Brain microvascular endothelial cell (primary cell): ENCODE results near the gene TUBA4A.
"Not testable (repeated sequence)": the region's sequence is repeated elsewhere in the genome, so short reads cannot be mapped to it uniquely, and the experiment has no call there.

ENCODE experiments used
- DNase-seq: peaks from one replicate; pipeline ENCODE4 v3.0.0-alpha.2; 2020
- H3K27ac ChIP-seq: fragments of 250-450 bp; sonication (Bioruptor Pico); 2 replicates; pipeline ENCODE4 v1.5.1; 2020; ENCODE audit warnings: mild to moderate bottlenecking, moderate library complexity
- H3K27me3 ChIP-seq: fragments of 250-450 bp; sonication (Bioruptor Pico); replicated peaks from 2 replicates; pipeline ENCODE4 v1.5.1; 2020; ENCODE audit warnings: mild to moderate bottlenecking
- H3K36me3 ChIP-seq: fragments of 250-450 bp; sonication (Bioruptor Pico); replicated peaks from 2 replicates; pipeline ENCODE4 v1.5.1; 2020; ENCODE audit warnings: mild to moderate bottlenecking
- H3K4me3 ChIP-seq: 2 replicates; pipeline ENCODE4 v1.5.1; 2011; ENCODE audit warnings: low read depth, mild to moderate bottlenecking, control low read depth, low read length, moderate library complexity
- CTCF ChIP-seq: IDR thresholded peaks from 2 replicates; pipeline ENCODE4 v1.5.1; 2011; ENCODE audit warnings: low read depth, mild to moderate bottlenecking, moderate library complexity, low read length, control low read depth, inconsistent platforms; ENCODE audit errors: missing control alignments
- in situ Hi-C: cut with HindIII; loops from 2 replicates; pipeline ENCODE4 v1.10.0; 2017; ENCODE audit warnings: low sequenced_read_pairs, low pct_ligation_motif_present

TUBA4A gene

DNA sequence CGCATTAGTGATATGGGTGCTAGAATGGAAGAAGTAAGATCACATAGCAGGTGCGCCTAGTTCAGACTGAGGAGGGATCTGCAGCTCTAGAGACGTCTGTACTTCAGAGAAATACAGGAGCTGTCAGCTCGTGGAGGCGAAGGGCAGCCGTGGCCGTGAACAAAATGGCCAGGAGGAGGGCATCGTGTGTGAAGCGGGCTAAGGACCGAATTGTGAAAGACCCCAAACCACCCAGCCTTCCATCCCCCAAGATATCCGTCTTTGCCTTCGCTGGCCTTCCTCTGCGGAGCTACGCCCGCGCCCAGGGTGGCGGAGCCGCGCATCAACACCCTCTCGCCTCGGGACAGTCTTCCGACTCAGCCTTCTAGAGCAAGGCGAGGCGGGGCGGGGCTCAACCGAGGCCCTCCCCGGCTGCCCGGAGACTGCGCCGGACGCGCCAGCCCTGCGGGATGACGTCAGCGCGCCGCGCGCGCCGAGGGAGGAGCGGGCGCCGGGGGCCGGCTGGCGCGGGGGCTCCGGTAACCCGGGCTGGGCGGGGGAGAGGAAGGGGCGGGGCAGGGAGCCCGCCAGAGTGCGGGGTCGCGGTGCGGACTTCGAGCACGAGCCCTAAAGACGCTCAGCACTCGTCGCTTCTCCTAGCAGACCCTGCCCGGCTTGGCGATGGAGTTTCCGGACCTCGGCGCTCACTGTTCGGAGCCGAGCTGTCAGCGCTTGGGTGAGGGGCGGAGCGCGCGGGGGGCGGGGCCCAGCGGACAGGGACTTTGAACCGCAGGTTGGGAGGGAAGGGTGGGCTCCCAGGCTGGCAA, 47.2 kb downstream of the TUBA4A start, which contains the start of gene ZFAND2B:
ZFAND2B (plus strand) TSS at position 455 of the 806 bp plus-strand sequence; CDS start at position 661, 206 bp downstream.
- in situ Hi-C loops = no loop called here
- Histone ChIP-seq H3K27me3 (no peaks in the 10 kb centered on the region), H3K36me3 (peaks cover 7% of the 10 kb centered on the region), H3K27ac (peak within 1 kb of the TSS; percentile 51), H3K4me3 (peak within 1 kb of the TSS; percentile 75)
- TF ChIP-seq CTCF = peak; percentile 18
- DNase-seq = peak; percentile 85

DNA sequence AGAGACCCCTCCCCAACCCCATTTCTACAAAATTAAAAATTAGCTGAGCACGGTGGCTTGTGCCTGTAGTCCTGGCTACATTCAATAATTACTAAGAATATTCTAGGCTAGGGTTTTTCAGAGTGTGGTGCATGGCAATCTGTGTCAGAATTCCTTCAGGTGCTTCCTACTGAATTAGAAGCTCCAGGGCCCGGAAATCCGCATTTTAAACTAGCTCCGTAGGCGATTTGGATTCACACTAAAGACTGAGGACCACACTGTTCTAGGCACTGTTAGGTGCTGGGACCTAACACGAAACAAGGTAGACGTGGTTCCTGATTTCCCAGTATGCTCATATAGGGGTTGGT, 47.8 kb downstream of the TUBA4A start:
- DNase-seq = no peak

GRCh38 chr2:219205165-219205538, 48.6 kb downstream of the TUBA4A start:
- Histone ChIP-seq H3K4me3 (no peak overlapping the region), H3K27me3 (no peaks in the 10 kb centered on the region), H3K27ac (no peak overlapping the region), H3K36me3 (peaks cover 7% of the 10 kb centered on the region)
- no peak for DNase-seq
- in situ Hi-C loops = no loop called here
- no peak for TF ChIP-seq CTCF

More for the DNA sequence above, 47.8 kb downstream of the TUBA4A start:
- no peak for TF ChIP-seq CTCF
- Histone ChIP-seq H3K27me3 (no peaks in the 10 kb centered on the region), H3K4me3 (peak overlapping the region; percentile 75), H3K27ac (no peak overlapping the region), H3K36me3 (peaks cover 7% of the 10 kb centered on the region)
- in situ Hi-C loops = no loop called here

DNA sequence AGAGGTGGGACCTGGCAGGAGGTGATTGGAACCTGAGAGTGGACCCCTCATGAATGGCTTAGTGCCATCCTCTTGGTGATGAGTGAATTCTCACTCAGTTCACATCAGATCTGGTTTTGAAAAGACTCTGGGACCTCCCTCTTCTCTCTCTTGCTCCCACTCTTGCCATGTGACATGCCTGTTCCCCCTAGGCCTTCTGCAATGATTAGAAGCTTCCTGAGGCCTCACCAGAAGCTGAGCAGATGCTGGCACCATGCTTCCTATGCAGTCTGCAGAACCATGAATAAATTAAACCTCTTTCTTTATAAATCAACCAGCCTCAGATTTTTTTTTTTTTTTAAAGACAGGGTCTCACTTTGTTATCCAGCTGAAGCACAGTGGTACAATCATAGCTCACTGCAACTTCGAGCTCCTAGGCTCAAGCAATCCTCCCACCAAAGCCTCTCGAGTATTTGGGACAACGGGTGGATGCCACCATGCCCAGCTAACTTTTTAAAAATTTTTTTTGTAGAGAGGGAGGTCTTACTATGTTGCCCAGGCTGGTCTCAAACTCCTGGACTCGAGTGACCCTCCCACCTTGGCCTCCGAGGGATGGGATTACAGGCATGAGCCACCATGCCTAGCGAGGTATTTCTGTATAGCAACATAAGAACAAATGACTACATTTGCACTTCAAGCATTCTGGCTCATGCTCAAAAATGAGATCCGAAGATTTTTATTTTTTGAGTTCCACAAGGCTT, 49.1 kb downstream of the TUBA4A start:
- no peak overlapping the region for H3K4me3 ChIP-seq
- DNase-seq = no peak
- no peaks in the 10 kb centered on the region for H3K27me3 ChIP-seq
- in situ Hi-C loops = no loop called here
- TF ChIP-seq CTCF = no peak
- H3K27ac ChIP-seq = no peak overlapping the region
- peaks cover 7% of the 10 kb centered on the region for H3K36me3 ChIP-seq

GRCh38 chr2:219201331-219201730, 52.4 kb downstream of the TUBA4A start:
- H3K27ac ChIP-seq, in situ Hi-C loops, H3K4me3 ChIP-seq, H3K27me3 ChIP-seq, DNase-seq, H3K36me3 ChIP-seq: not testable (repeated sequence)

DNA sequence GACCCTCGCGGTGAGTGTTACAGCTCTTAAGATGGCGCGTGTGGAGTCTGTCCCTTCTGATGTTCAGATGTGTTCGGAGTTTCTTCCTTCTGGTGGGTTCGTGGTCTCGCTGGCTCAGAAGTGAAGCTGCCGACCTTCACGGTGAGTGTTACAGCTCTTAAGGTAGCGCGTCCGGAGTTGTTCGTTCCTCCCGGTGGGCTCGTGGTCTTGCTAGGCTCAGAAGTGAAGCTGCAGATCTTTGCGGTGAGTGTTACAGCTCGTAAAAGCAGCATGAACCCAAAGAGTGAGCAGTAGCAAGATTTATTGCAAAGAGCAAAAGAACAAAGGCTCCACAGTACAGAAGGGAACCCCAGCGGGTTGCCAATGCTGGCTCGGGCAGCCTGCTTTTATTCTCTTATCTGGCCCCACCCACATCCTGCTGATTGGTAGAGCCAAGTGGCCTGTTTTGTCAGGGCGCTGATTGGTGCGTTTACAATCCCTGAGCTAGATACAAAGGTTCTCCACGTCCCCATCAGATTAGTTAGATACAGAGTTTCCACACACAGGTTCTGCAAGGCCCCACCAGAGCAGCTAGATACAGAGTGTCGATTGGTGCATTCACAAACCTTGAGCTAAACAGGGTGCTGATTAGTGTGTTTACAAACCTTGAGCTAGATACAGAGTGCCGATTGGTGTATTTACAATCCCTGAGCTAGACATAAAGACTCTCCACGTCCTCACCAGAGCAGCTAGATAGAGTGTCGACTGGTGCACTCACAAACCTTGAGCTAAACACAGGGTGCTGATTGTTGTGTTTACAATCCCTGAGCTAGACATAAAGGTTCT, 53.0 kb downstream of the TUBA4A start:
- DNase-seq, H3K27ac ChIP-seq, H3K36me3 ChIP-seq, H3K4me3 ChIP-seq, H3K27me3 ChIP-seq, in situ Hi-C loops: not testable (repeated sequence)
